GM12878 (cell line): Measurements from ENCODE around the gene TEX264. TPM values are rescaled to one million over a fixed set of nuclear protein-coding genes. Genes with fewer than 3 reads are reported as not detected.
A peak's percentile ranks its signal among the peaks of the same experiment; 100 is the strongest.

Experiments used
- ATAC-seq: fragments of 200-7000 bp; cut with Tn5 transposase; 3 replicates; pipeline ENCODE4 v1.9.1; 2020; ENCODE audit warnings: mild to moderate bottlenecking, moderate library complexity
- BruUV-seq: library from RNA; stranded (reverse); fragments of 400-500 nt; replicated peaks from 2 replicates; lab custom pipeline; 2021; lab: Mats Ljungman, UMichigan
- CTCF ChIA-PET: fragments of 300-600 bp; sonication (Branson Sonifier 250); formaldehyde crosslinking; extraction: SDS; loops from one replicate; lab custom pipeline; 2021; ENCODE audit warnings: inconsistent platforms; lab: Yijun Ruan, JAX
- POLR2A ChIA-PET: fragments of 350-600 bp; formaldehyde crosslinking; extraction: SDS; loops from one replicate; lab custom pipeline; 2021; ENCODE audit warnings: inconsistent platforms; lab: Charles Lee
- RAD21 ChIA-PET: fragments of 300-600 bp; sonication (Branson Sonifier 250); formaldehyde crosslinking; loops from one replicate; lab custom pipeline; 2023; ENCODE audit warnings: antibody characterized with exemption; ENCODE audit not compliant: unreplicated experiment; lab: Charles Lee
- SMC1A ChIA-PET: fragments of 300-600 bp; sonication (Branson Sonifier 250); formaldehyde crosslinking; loops from one replicate; lab custom pipeline; 2023; ENCODE audit not compliant: unreplicated experiment, uncharacterized antibody; lab: Charles Lee
- DNase-seq: peaks from one replicate; pipeline ENCODE4 v3.0.0-alpha.2; 2011; ENCODE audit warnings: low read depth, low spot score
- FAIRE-seq: peaks from 3 replicates; lab custom pipeline; 2011; peaks lifted over from hg19 to GRCh38; lab: Jason Lieb, UNC
- H2AFZ ChIP-seq: 2 replicates; pipeline ENCODE4 v1.6.0; 2011; ENCODE audit warnings: low read depth, low read length, control low read depth; ENCODE audit not compliant: control insufficient read depth
- H3K27ac ChIP-seq: 2 replicates; pipeline ENCODE4 v1.5.1; 2011; ENCODE audit warnings: control low read depth; ENCODE audit not compliant: control insufficient read depth, insufficient read depth
- H3K27me3 ChIP-seq, 2 experiments: replicated peaks in 1 of 2; 2 replicates each; pipeline versions ENCODE4 v1.6.0 to v1.6.1; 2011; ENCODE audit warnings: low read length in 1 of 2; ENCODE audit not compliant: control insufficient read depth in 2 of 2, insufficient read depth in 2 of 2
- H3K36me3 ChIP-seq, 2 experiments: 2 replicates each; pipeline ENCODE4 v1.5.1; 2011; ENCODE audit warnings: low read length in 1 of 2; ENCODE audit not compliant: control insufficient read depth in 2 of 2, insufficient read depth in 2 of 2
- H3K4me1 ChIP-seq: 2 replicates; pipeline ENCODE4 v1.6.1; 2011; ENCODE audit warnings: mild to moderate bottlenecking, low read length, moderate library complexity, mixed read lengths; ENCODE audit not compliant: control insufficient read depth, insufficient read depth
- H3K4me2 ChIP-seq: 2 replicates; pipeline ENCODE4 v1.6.0; 2011; ENCODE audit warnings: control low read depth; ENCODE audit not compliant: control insufficient read depth, insufficient read depth
- H3K4me3 ChIP-seq: fragments of 200-600 bp; sonication (generic); 2 replicates; pipeline ENCODE4 v1.5.1; 2016
- H3K79me2 ChIP-seq: 2 replicates; pipeline ENCODE4 v1.6.0; 2011; ENCODE audit warnings: low read length; ENCODE audit not compliant: control insufficient read depth, insufficient read depth
- H3K9ac ChIP-seq: 2 replicates; pipeline ENCODE4 v1.8.0; 2011; ENCODE audit warnings: low read length, control low read depth, mixed read lengths; ENCODE audit not compliant: control insufficient read depth, insufficient read depth
- H3K9me3 ChIP-seq: replicated peaks from 3 replicates; pipeline ENCODE4 v1.5.1; 2011; ENCODE audit warnings: mild to moderate bottlenecking, low read length; ENCODE audit not compliant: control insufficient read depth, insufficient read depth
- H4K20me1 ChIP-seq: 2 replicates; pipeline ENCODE4 v1.6.0; 2011; ENCODE audit not compliant: control insufficient read depth, insufficient read depth
- CREB1 ChIP-seq: IDR thresholded peaks from 2 replicates; pipeline ENCODE4 v1.6.1; 2012; ENCODE audit warnings: low read depth, mild to moderate bottlenecking, inconsistent platforms
- HDAC6 ChIP-seq: fragments of 200-600 bp; sonication (generic); IDR thresholded peaks from one replicate; pipeline ENCODE4 v1.8.0; 2017; ENCODE audit warnings: antibody characterized with exemption; ENCODE audit not compliant: unreplicated experiment
- LARP7 ChIP-seq: fragments of 450-650 bp; IDR thresholded peaks from 2 replicates; pipeline ENCODE4 v1.6.1; 2017; ENCODE audit warnings: mild to moderate bottlenecking
- RAD21 ChIP-seq: IDR thresholded peaks from 2 replicates; pipeline ENCODE4 v1.6.1; 2011; ENCODE audit warnings: mild to moderate bottlenecking, low read depth, low read length, moderate library complexity; ENCODE audit not compliant: insufficient read depth
- SIN3A ChIP-seq: IDR thresholded peaks from 2 replicates; pipeline ENCODE4 v1.6.1; 2012; ENCODE audit warnings: low read depth, low read length, improper control_type of control experiment
- SMARCA5 ChIP-seq: fragments of 450-650 bp; IDR thresholded peaks from 2 replicates; pipeline ENCODE4 v1.6.1; 2017; ENCODE audit warnings: mild to moderate bottlenecking
- SMC3 ChIP-seq: IDR thresholded peaks from 2 replicates; pipeline ENCODE4 v1.6.1; 2011; ENCODE audit warnings: low read length, improper control_type of control experiment, borderline replicate concordance
- ZNF24 ChIP-seq: fragments of 450-650 bp; IDR thresholded peaks from 2 replicates; pipeline ENCODE4 v1.6.1; 2017; ENCODE audit warnings: antibody characterized with exemption, mild to moderate bottlenecking
- ZNF622 ChIP-seq: fragments of 450-650 bp; IDR thresholded peaks from 2 replicates; pipeline ENCODE4 v1.6.1; 2017; ENCODE audit warnings: mild to moderate bottlenecking, inconsistent platforms
- WGBS: methylation state at CpG from one replicate; pipeline ENCODE4 v1.1.6; 2016; ENCODE audit warnings: low lambda C conversion rate; ENCODE audit not compliant: insufficient replicate concordance, insufficient coverage; ENCODE audit errors: missing lambda C conversion rate; 5-methylcytosine and 5-hydroxymethylcytosine counted together
- in situ Hi-C: fragments of 300-500 bp; cut with MboI; formaldehyde crosslinking; loops from 9 replicates; pipeline ENCODE4 v1.14.3; 2018; ENCODE audit warnings: mixed read lengths
- intact Hi-C: fragments of 100-400 bp; cut with micrococcal nuclease; formaldehyde crosslinking; loops from one replicate; pipeline ENCODE4 v1.14.2; 2022; ENCODE audit not compliant: unreplicated experiment
- polyA plus RNA-seq, 11 experiments: library from polyadenylated mRNA; depleted of rRNA in 4 of 11; unstranded in 6 of 11; stranded (reverse) in 5 of 11; fragments of >200 nt; fragmentation: Nextera tagmentation in 4 of 11; fragmentation: Illumina TruSeq in 1 of 11; extraction: Ambion mirVana in 4 of 11; extraction: Trizol in 1 of 11; gene quantifications; 1 replicate in 1 of 11; 2 replicates in 10 of 11; pipeline versions ENCODE4 v1.2.1 to v1.2.3, GENCODE V29; 2011 to 2016; ENCODE audit warnings: inconsistent platforms in 2 of 11, missing spikeins in 2 of 11, low read depth in 1 of 11
- total RNA-seq, 4 experiments: library from RNA; depleted of rRNA in 3 of 4; stranded (reverse); fragments of >200 nt in 3 of 4; fragmentation: Illumina TruSeq in 1 of 4; extraction: Trizol in 1 of 4; gene quantifications; 2 replicates each; pipeline versions ENCODE4 v1.2.1 to v1.2.3, GENCODE V29; 2013 to 2021
- TF ChIP-seq, protein P1 (sequence below), 3 experiments: IDR thresholded peaks in 2 of 3; conservative IDR thresholded peaks in 1 of 3; 2 replicates each; pipeline ENCODE4 v1.5.1; 2011; ENCODE audit warnings: low read depth in 3 of 3, low read length in 3 of 3, mild to moderate bottlenecking in 3 of 3, control low read depth in 2 of 3, moderate library complexity in 2 of 3, inconsistent platforms in 1 of 3, mixed read lengths in 1 of 3; ENCODE audit not compliant: control insufficient read depth in 2 of 3, insufficient read depth in 1 of 3; ENCODE audit errors: extremely low read depth in 1 of 3

The TEX264 gene
- total and polyA plus RNA-seq, 10 of the 15 experiments (the other 5 are each of a cell fraction or from before 2014, with no cell fraction given): 3.6 to 63.0 (median 52.4) TPM

- ATAC-seq: peak; percentile 99
- ChIA-PET POLR2A (no interaction called here), SMC1A (interaction anchor here (0.9 to 1.6 kb wide), 4 partner anchors 43 to 136 kb away, joined by 3 to 6 read pairs (median 3); no protein-coding TSS in a partner anchor), CTCF (interaction anchor here (0.9 to 8.6 kb wide), 3 partner anchors 43 to 136 kb away, joined by 3 to 84 read pairs (median 42); partner anchors contain the start of gene DCAF1), RAD21 (interaction anchor here (6.9 kb wide), 1 partner anchor 136 kb away, joined by 45 read pairs; the partner anchor contains the start of gene DCAF1)
- TF ChIP-seq ZNF622: no peak
- no peak for TF ChIP-seq SIN3A
- peak; percentile 62; the same call in 1 of the 2 replicates for TF ChIP-seq SMARCA5
- TF ChIP-seq ZNF24: 0 out of 2 replicates have a peak, but pooled peaks have one; percentile 13
- no peak for TF ChIP-seq CREB1
- TF ChIP-seq, protein P1, sequence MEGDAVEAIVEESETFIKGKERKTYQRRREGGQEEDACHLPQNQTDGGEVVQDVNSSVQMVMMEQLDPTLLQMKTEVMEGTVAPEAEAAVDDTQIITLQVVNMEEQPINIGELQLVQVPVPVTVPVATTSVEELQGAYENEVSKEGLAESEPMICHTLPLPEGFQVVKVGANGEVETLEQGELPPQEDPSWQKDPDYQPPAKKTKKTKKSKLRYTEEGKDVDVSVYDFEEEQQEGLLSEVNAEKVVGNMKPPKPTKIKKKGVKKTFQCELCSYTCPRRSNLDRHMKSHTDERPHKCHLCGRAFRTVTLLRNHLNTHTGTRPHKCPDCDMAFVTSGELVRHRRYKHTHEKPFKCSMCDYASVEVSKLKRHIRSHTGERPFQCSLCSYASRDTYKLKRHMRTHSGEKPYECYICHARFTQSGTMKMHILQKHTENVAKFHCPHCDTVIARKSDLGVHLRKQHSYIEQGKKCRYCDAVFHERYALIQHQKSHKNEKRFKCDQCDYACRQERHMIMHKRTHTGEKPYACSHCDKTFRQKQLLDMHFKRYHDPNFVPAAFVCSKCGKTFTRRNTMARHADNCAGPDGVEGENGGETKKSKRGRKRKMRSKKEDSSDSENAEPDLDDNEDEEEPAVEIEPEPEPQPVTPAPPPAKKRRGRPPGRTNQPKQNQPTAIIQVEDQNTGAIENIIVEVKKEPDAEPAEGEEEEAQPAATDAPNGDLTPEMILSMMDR (IDR thresholded peaks at IDR 0.05 in 2 of 3, conservative IDR thresholded peaks at IDR 0.05 in 1 of 3; ENCODE audit: control insufficient read depth in 2 of 3, extremely low read depth in 1 of 3, insufficient read depth in 1 of 3, low read depth in 3 of 3, low read length in 3 of 3): peak; percentile 86 to 97 (median 87); a peak in 5 of 6 replicates
- no peak for TF ChIP-seq HDAC6
- TF ChIP-seq RAD21: peak; percentile 66
- TF ChIP-seq SMC3: peak; percentile 79; the same call in 1 of the 2 replicates
- no peak for TF ChIP-seq LARP7
- BruUV-seq: no TSS peak
- Histone ChIP-seq H3K4me3 (no peak overlapping the region), H3K79me2 (no peaks in the 10 kb centered on the region), H2AFZ (no peak overlapping the region), H3K9ac (no peak overlapping the region), H3K4me1 (no peaks in the 10 kb centered on the region), H3K27me3 (no peaks in the 10 kb centered on the region), H3K4me2 (no peak overlapping the region), H3K36me3 (peaks cover 20 to 25% of the 10 kb centered on the region in 2 experiments), H3K27ac (no peak overlapping the region), H3K9me3 (no peaks in the 10 kb centered on the region), H4K20me1 (0 out of 2 replicates have a peak, but pooled peaks cover 6% of the 10 kb centered on the region)
- intact Hi-C loops (loop anchor here (1.0 kb wide), 2 partner anchors 44 to 136 kb away; no protein-coding TSS in a partner anchor), in situ Hi-C loops (loop anchor here (10.0 kb wide), 1 partner anchor 133 kb away; the partner anchor contains the start of gene DCAF1)
- WGBS: 82% methylated on average over 6 of the region's 6 CpGs
- DNase-seq: no peak
- peak; percentile 68 for FAIRE-seq
Measured at GRCh38 chr3:51637941-51638471, 33.0 kb upstream of the TEX264 start.
